LoVo (cell line): ENCODE measurements around the gene TBKBP1.
"Not testable (repeated sequence)": the region's sequence is repeated elsewhere in the genome, so short reads cannot be mapped to it uniquely, and the experiment has no call there.

Experiments used
- DNase-seq: peaks from one replicate; pipeline ENCODE4 v3.0.0-alpha.2; 2016; ENCODE audit warnings: low spot score

The TBKBP1 gene

GRCh38 chr17:47732399-47733046 is 38.6 kb downstream of the TBKBP1 start:
- no peak for DNase-seq

GRCh38 chr17:47733047-47733673 is 39.2 kb downstream of the TBKBP1 start, which contains the start of gene TBX21:
TBX21 (plus strand) TSS chr17:47733236; CDS start chr17:47733455, 219 bp downstream.
- peak; percentile 13 for DNase-seq

GRCh38 chr17:47733674-47734410 is 39.9 kb downstream of the TBKBP1 start:
- no peak for DNase-seq

- no peak for DNase-seq
Observed at GRCh38 chr17:47735139-47735464, 41.1 kb downstream of the TBKBP1 start.

- no peak for DNase-seq
Observed at GRCh38 chr17:47735536-47736011, 41.6 kb downstream of the TBKBP1 start.

- DNase-seq: no peak
Observed at GRCh38 chr17:47736501-47737495, 42.8 kb downstream of the TBKBP1 start.

GRCh38 chr17:47738178-47738577 is 44.2 kb downstream of the TBKBP1 start:
- DNase-seq: no peak

GRCh38 chr17:47739150-47739549 is 45.2 kb downstream of the TBKBP1 start:
- DNase-seq: no peak

GRCh38 chr17:47739945-47740344 is 46.0 kb downstream of the TBKBP1 start:
- DNase-seq: not testable (repeated sequence)

- no peak for DNase-seq
Observed at GRCh38 chr17:47741109-47741792, 47.3 kb downstream of the TBKBP1 start.

- no peak for DNase-seq
Observed at GRCh38 chr17:47741793-47742145, 47.8 kb downstream of the TBKBP1 start.

- DNase-seq: no peak
Observed at GRCh38 chr17:47742319-47743181, 48.6 kb downstream of the TBKBP1 start.

GRCh38 chr17:47744168-47745036 is 50.4 kb downstream of the TBKBP1 start:
- no peak for DNase-seq

- DNase-seq: no peak
Observed at GRCh38 chr17:47745037-47745380, 51.0 kb downstream of the TBKBP1 start.

GRCh38 chr17:47751471-47751870 is 57.5 kb downstream of the TBKBP1 start:
- no peak for DNase-seq

GRCh38 chr17:47757386-47757785 is 63.4 kb downstream of the TBKBP1 start:
- no peak for DNase-seq

- no peak for DNase-seq
Observed at GRCh38 chr17:47760409-47761140, 66.6 kb downstream of the TBKBP1 start.
